Measurements from ENCODE around the gene NEGR1.

NEGR1 gene

GRCh38 chr1:71390518-71390917 is 891.8 kb downstream of the NEGR1 start:
- no peak for TF ChIP-seq CTCF (conservative IDR thresholded peaks at IDR 0.05; ENCODE audit: low read depth, low read length)
- Histone ChIP-seq H3K4me3 (IDR thresholded peaks at IDR 0.05; ENCODE audit: insufficient read depth, low read depth, low read length) (no peak overlapping the region), H3K36me3 (ENCODE audit: insufficient read depth) (no peaks in the 10 kb centered on the region), H3K9ac (no peak overlapping the region), H4K20me1 (ENCODE audit: insufficient read depth) (no peaks in the 10 kb centered on the region), H3K4me1 (ENCODE audit: low read depth, poor library complexity, severe bottlenecking) (no peaks in the 10 kb centered on the region), H3K27me3 (ENCODE audit: insufficient read depth, low read depth) (no peaks in the 10 kb centered on the region), H3K4me2 (no peak overlapping the region), H3K79me2 (ENCODE audit: insufficient read depth, low read depth) (no peaks in the 10 kb centered on the region), H2AFZ (ENCODE audit: low read depth) (no peak overlapping the region), H3K27ac (no peak overlapping the region)

GRCh38 chr1:71377886-71378285 is 904.5 kb downstream of the NEGR1 start:
- no peaks in the 10 kb centered on the region for H4K20me1 ChIP-seq (ENCODE audit: insufficient read depth)
- H3K4me1 ChIP-seq (ENCODE audit: low read depth, poor library complexity, severe bottlenecking): no peaks in the 10 kb centered on the region
- H3K36me3 ChIP-seq (ENCODE audit: insufficient read depth): no peaks in the 10 kb centered on the region
- no peak overlapping the region for H3K4me2 ChIP-seq
- no peak overlapping the region for H3K4me3 ChIP-seq (IDR thresholded peaks at IDR 0.05; ENCODE audit: insufficient read depth, low read depth, low read length)
- TF ChIP-seq CTCF (conservative IDR thresholded peaks at IDR 0.05; ENCODE audit: low read depth, low read length): no peak
- H3K27me3 ChIP-seq (ENCODE audit: insufficient read depth, low read depth): no peaks in the 10 kb centered on the region
- H3K79me2 ChIP-seq (ENCODE audit: insufficient read depth, low read depth): no peaks in the 10 kb centered on the region
- no peak overlapping the region for H2AFZ ChIP-seq (ENCODE audit: low read depth)
- H3K9ac ChIP-seq: no peak overlapping the region
- H3K27ac ChIP-seq: no peak overlapping the region

- no peak overlapping the region for H2AFZ ChIP-seq (ENCODE audit: low read depth)
These were observed 909.8 kb downstream of the NEGR1 start for GRCh38 chr1:71372496-71372895.

GRCh38 chr1:71371581-71371980 is 910.8 kb downstream of the NEGR1 start:
- H3K4me2 ChIP-seq: no peak overlapping the region
- no peak overlapping the region for H2AFZ ChIP-seq (ENCODE audit: low read depth)
- H3K9ac ChIP-seq: no peak overlapping the region
- no peaks in the 10 kb centered on the region for H3K4me1 ChIP-seq (ENCODE audit: low read depth, poor library complexity, severe bottlenecking)
- no peak overlapping the region for H3K27ac ChIP-seq
- no peaks in the 10 kb centered on the region for H3K36me3 ChIP-seq (ENCODE audit: insufficient read depth)
- H3K4me3 ChIP-seq (IDR thresholded peaks at IDR 0.05; ENCODE audit: insufficient read depth, low read depth, low read length): no peak overlapping the region
- no peaks in the 10 kb centered on the region for H4K20me1 ChIP-seq (ENCODE audit: insufficient read depth)
- H3K79me2 ChIP-seq (ENCODE audit: insufficient read depth, low read depth): no peaks in the 10 kb centered on the region
- no peak for TF ChIP-seq CTCF (conservative IDR thresholded peaks at IDR 0.05; ENCODE audit: low read depth, low read length)
- no peaks in the 10 kb centered on the region for H3K27me3 ChIP-seq (ENCODE audit: insufficient read depth, low read depth)

More at GRCh38 chr1:71372496-71372895, 909.8 kb downstream of the NEGR1 start:
- TF ChIP-seq CTCF (conservative IDR thresholded peaks at IDR 0.05; ENCODE audit: low read depth, low read length): no peak
- Histone ChIP-seq H3K36me3 (ENCODE audit: insufficient read depth) (no peaks in the 10 kb centered on the region), H3K27ac (no peak overlapping the region), H3K4me2 (no peak overlapping the region), H3K79me2 (ENCODE audit: insufficient read depth, low read depth) (no peaks in the 10 kb centered on the region), H3K9ac (no peak overlapping the region), H3K4me1 (ENCODE audit: low read depth, poor library complexity, severe bottlenecking) (no peaks in the 10 kb centered on the region), H3K4me3 (IDR thresholded peaks at IDR 0.05; ENCODE audit: insufficient read depth, low read depth, low read length) (no peak overlapping the region), H4K20me1 (ENCODE audit: insufficient read depth) (no peaks in the 10 kb centered on the region), H3K27me3 (ENCODE audit: insufficient read depth, low read depth) (no peaks in the 10 kb centered on the region)

Data from KMS-11 (cell line).